Activated T-helper 1 cell treated with anti-CD3 and anti-CD28 coated beads, Interleukin-12 subunit alpha, Interleukin-12 subunit beta, Interleukin-2, Interleukin-4 antibody, amounts not matched to agents 30 ng/mL and 10 ng/mL and 1 ng/mL, durations not matched to agents 14 hours and 24 hours and 36 hours (primary cell): Measurements from ENCODE around the gene PPOX. TPM values are rescaled to one million over a fixed set of nuclear protein-coding genes. Genes with fewer than 3 reads are reported as not detected.

Experiments
- DNase-seq: peaks from one replicate; pipeline ENCODE4 v3.0.0; 2021; ENCODE audit warnings: low spot score
- H3K27ac Mint-ChIP-seq: one replicate; pipeline ENCODE4 v1.8.0; 2021; ENCODE audit warnings: mild to moderate bottlenecking, mixed read lengths
- H3K27me3 Mint-ChIP-seq: one replicate; pipeline ENCODE4 v1.8.0; 2022; ENCODE audit warnings: mild to moderate bottlenecking, moderate library complexity, mixed read lengths; ENCODE audit not compliant: insufficient read depth
- H3K36me3 Mint-ChIP-seq: one replicate; pipeline ENCODE4 v1.8.0; 2021; ENCODE audit warnings: low read depth, mixed read lengths
- H3K4me1 Mint-ChIP-seq: one replicate; pipeline ENCODE4 v1.8.0; 2021; ENCODE audit warnings: low read depth, mixed read lengths
- H3K4me3 Mint-ChIP-seq: one replicate; pipeline ENCODE4 v1.8.0; 2021; ENCODE audit warnings: mild to moderate bottlenecking, moderate library complexity, mixed read lengths
- H3K9me3 Mint-ChIP-seq: one replicate; pipeline ENCODE4 v1.8.0; 2021; ENCODE audit warnings: mixed read lengths
- intact Hi-C: fragments of 100-400 bp; cut with micrococcal nuclease; formaldehyde crosslinking; loops from one replicate; pipeline ENCODE4 v1.15.1; 2024
- total RNA-seq: library from RNA; stranded (reverse); gene quantifications from 2 replicates; pipeline ENCODE4 v1.2.3, GENCODE V29; 2022

PPOX gene
- total RNA-seq, 1 donor from 2014 or later = 25.1 TPM

DNA sequence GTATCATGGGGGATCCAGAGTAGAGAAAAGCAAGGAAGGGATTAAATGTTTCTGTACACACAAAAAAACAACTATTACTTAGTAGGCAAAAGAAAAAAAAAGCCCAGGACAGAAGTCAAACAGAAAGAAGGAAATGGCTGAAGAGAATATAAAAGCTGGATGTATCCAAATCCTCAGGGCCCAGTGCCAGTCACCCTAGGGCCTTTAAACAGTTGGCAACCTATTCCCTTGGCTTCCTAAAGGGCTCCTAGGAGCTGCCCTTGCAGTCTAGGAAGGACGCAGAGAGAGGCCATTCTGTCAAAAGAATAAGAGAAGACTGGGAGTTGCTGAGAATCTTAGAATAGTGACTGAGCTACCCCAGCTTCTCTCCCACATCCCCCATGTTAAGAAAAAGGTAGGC is 6.1 kb downstream of the PPOX start:
- Mint-ChIP-seq H3K27me3 (no peaks in the 10 kb centered on the region), H3K4me3 (no peak overlapping the region), H3K27ac (peak overlapping the region; percentile 2), H3K36me3 (peaks cover 39% of the 10 kb centered on the region), H3K9me3 (no peaks in the 10 kb centered on the region), H3K4me1 (peaks cover 46% of the 10 kb centered on the region)
- intact Hi-C loops = no loop called here
- DNase-seq = no peak

DNA sequence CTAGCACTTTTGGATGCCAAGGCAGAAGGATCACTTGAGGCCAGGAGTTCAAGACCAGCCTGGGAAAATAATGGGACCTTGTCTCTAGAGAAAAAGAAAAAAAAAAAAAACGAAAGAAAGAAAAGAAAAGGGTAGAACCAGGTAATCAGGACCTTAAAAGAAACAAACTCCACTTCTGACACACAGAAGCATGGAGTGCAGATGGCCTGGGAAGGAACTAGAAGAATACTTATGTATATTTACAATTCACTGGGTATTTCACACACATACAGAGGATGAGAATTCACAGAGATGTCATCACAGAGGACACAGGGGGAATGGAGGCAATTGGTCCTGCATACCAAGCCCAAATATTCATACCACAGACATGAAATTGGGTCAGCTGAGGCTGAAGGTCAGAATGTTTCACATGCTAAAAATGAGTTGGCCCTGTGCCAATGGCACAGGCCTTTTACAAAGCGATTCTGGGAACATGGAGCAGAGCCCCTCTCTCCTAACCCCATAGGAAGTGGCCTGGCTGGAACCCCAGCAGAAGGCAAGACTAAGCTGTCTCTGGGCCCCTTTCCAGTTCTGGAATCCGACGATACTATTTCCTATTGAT is 6.7 kb downstream of the PPOX start:
- no peak for DNase-seq
- H3K27ac Mint-ChIP-seq = peak overlapping the region; percentile 2
- peaks cover 49% of the 10 kb centered on the region for H3K4me1 Mint-ChIP-seq

DNA sequence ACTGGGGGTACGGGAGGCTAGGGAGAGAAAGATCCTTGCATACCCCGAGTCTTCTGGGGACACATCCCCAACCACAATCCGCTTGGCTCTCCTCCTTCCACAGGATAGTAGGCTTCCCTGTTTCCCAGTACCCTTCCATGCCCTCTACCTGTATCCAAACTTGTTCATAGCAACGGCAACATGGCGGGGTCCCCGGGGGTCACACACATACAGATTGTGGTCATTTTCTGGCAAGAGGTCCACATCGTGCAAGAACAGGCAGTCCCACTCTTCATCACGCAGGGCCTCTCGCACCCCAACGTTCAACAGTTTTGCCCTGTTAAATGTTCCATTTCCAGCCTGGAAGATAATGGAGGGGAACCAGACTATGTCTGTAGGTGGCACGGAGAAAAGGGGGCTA is 7.5 kb downstream of the PPOX start:
- Mint-ChIP-seq H3K27ac (no peak overlapping the region), H3K27me3 (no peaks in the 10 kb centered on the region), H3K36me3 (peaks cover 37% of the 10 kb centered on the region), H3K9me3 (no peaks in the 10 kb centered on the region), H3K4me1 (peaks cover 48% of the 10 kb centered on the region), H3K4me3 (no peak overlapping the region)
- intact Hi-C loops = no loop called here
- no peak for DNase-seq

More for the DNA sequence above, 6.7 kb downstream of the PPOX start:
- Mint-ChIP-seq H3K9me3 (no peaks in the 10 kb centered on the region), H3K36me3 (peaks cover 39% of the 10 kb centered on the region), H3K27me3 (no peaks in the 10 kb centered on the region), H3K4me3 (no peak overlapping the region)
- intact Hi-C loops = no loop called here

- Mint-ChIP-seq H3K27ac (peak overlapping the region; percentile 52), H3K4me3 (peak overlapping the region; percentile 5), H3K36me3 (peaks cover 37% of the 10 kb centered on the region), H3K9me3 (no peaks in the 10 kb centered on the region), H3K4me1 (peaks cover 50% of the 10 kb centered on the region), H3K27me3 (no peaks in the 10 kb centered on the region)
- DNase-seq = no peak
- intact Hi-C loops = no loop called here
Observed at GRCh38 chr1:161174911-161175310, 8.7 kb downstream of the PPOX start.

DNA sequence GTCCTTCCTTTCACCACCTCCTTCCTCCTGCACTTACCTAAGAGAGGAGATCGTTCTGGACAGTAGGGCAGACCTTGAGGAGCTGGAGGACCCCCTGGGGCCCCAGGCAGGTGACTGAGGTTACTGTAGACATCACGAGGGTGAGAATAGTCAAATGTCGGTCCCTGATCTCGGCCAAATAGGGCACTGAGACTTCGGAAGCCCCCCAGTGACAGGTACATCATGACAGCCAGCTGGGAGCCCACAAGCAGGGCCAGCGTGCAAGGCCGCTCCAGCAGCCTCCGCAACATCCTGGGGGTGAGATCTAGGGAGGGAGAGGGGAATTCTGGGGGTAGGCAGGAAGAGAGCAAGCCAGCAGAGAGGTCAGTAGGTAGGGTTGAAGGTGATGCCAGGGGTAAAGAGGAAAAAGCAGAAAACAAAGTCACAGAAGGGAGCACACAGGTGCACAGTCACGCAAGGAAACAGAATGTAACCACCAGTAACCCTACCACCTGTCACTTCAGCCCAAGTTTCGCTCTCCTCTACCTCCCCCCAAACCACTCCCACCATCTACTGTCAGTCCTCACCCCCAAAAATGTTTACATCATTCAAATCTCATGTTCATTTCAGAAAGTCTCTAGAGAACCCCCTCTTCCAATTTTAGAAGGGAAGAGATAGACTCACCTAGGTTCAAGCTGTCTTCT is 9.7 kb downstream of the PPOX start:
- Mint-ChIP-seq H3K4me3 (peak overlapping the region; percentile 98), H3K4me1 (peaks cover 58% of the 10 kb centered on the region), H3K9me3 (no peaks in the 10 kb centered on the region), H3K27ac (peak overlapping the region; percentile 100), H3K36me3 (peaks cover 35% of the 10 kb centered on the region), H3K27me3 (no peaks in the 10 kb centered on the region)
- no peak for DNase-seq
- intact Hi-C loops = loop anchor here (2.0 kb wide), 1 partner anchor 15 kb away; no protein-coding TSS in a partner anchor

DNA sequence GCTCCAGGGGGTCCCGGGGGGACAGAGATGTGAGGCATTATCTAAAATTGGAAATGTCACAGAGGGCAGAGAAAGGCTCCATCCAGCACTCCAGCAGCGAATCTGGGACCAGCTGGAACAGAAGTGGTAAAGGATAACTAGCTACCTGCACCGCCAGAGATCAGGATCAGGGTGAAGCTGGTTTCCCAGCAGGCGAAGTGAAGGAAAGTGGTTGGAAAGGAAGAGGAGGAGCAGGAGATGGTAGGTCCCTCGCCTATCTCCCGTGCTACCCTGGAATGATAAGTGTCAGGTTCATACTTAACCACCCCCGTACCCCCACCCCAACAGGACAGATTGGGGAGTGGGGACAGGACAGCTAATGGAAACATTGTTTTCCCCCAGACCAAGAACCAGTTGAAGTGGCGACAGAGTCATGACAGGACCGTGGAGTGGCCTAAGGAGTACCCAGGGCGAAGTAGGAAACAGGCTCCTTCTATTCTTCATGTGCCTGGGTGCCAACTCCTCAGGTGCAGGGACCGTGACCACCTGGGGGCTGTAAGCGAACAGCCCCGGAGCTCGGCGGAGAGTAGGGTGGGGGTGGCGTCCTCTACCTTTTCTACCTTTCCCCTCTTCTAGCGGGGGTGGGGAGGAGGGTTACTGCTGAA is 10.4 kb downstream of the PPOX start:
- Mint-ChIP-seq H3K36me3 (peaks cover 31% of the 10 kb centered on the region), H3K4me1 (peaks cover 60% of the 10 kb centered on the region), H3K4me3 (peak overlapping the region; percentile 98), H3K9me3 (no peaks in the 10 kb centered on the region), H3K27ac (peak overlapping the region; percentile 100), H3K27me3 (no peaks in the 10 kb centered on the region)
- DNase-seq = no peak
- intact Hi-C loops = loop anchor here (1.0 to 2.0 kb wide), 5 partner anchors 9 to 44 kb away; partner anchors contain the start of genes DEDD and PPOX

DNA sequence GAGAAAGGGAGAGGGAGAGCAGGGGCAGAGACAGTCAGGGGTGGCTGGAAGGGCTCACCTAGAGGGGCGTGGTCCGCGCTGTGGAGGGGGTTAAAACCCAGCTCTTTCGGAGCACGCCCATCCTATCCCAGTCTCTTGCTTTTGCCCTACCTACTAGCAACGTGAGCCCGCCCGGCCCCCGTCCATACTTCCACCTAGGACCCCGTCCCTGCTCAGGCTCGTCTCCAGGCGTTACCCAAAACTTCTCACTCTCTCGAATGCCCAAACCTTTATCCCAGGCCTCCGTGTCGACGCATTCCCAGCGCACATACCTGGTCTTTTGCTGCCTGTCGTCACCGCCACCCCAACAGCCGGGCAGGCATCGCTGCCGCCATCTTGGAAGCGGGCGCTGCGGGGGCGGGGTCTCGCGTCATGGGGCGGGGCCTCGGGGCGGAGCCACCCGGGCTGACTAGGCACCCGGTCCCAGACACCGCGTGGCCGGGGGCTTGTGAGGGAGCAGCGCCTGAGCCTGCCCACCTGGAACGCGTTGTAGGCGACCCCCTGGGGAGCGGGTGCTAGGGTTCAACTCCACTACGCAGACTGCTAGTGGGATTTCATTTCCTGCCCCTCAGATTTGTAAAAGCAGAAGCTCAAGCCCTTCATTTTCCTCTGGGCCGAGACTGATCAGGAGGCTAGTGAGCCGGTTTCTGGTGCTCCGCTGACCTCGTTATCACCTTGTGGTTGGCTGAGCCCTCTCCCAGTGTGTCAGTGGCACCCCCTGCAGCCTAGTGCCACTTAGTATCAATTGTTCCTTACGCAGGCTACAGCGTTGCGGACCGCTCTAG is 11.1 kb downstream of the PPOX start, which contains the start of gene B4GALT3:
Gene B4GALT3 (minus strand): TSS at position 396 of the 824 bp plus-strand sequence. CDS start 1,447 bp downstream, outside the sequence.
- peaks cover 27% of the 10 kb centered on the region for H3K36me3 Mint-ChIP-seq
- intact Hi-C loops = loop anchor here (1.0 to 2.0 kb wide), 5 partner anchors 8 to 45 kb away; partner anchors contain the start of genes DEDD and PPOX
- H3K27me3 Mint-ChIP-seq = no peaks in the 10 kb centered on the region
- peak within 1 kb of the TSS; percentile 98 for H3K4me3 Mint-ChIP-seq
- H3K4me1 Mint-ChIP-seq = peaks cover 67% of the 10 kb centered on the region
- no peaks in the 10 kb centered on the region for H3K9me3 Mint-ChIP-seq
- peak; percentile 91 for DNase-seq
- H3K27ac Mint-ChIP-seq = peak within 1 kb of the TSS; percentile 100

DNA sequence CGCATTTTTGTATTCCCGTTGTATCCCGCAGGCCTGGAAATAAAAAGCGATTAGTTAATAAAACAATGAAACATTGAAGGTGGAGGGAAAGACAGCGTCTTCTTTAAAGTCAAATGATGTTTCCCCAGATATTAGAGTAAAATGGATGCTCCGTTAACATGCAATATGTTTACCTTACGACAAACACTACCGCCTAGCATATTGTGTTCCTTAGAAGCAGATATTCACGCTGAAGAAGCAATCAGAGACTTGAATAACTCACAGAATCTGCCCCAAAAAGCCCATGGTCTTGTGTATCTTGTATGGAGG is 11.7 kb downstream of the PPOX start:
- H3K27ac Mint-ChIP-seq = peak overlapping the region; percentile 100
- no peaks in the 10 kb centered on the region for H3K27me3 Mint-ChIP-seq
- H3K4me3 Mint-ChIP-seq = peak overlapping the region; percentile 98
- DNase-seq = no peak
- peaks cover 73% of the 10 kb centered on the region for H3K4me1 Mint-ChIP-seq
- H3K9me3 Mint-ChIP-seq = no peaks in the 10 kb centered on the region
- peaks cover 22% of the 10 kb centered on the region for H3K36me3 Mint-ChIP-seq
- intact Hi-C loops = loop anchor here (1.0 to 2.0 kb wide), 5 partner anchors 7 to 46 kb away; partner anchors contain the start of genes DEDD and PPOX

GRCh38 chr1:161179698-161180097 is 13.5 kb downstream of the PPOX start:
- no peak overlapping the region for H3K4me3 Mint-ChIP-seq

GRCh38 chr1:161180639-161181038 is 14.4 kb downstream of the PPOX start:
- peaks cover 75% of the 10 kb centered on the region for H3K4me1 Mint-ChIP-seq
- no peak for DNase-seq
- H3K9me3 Mint-ChIP-seq = no peaks in the 10 kb centered on the region
- no peaks in the 10 kb centered on the region for H3K27me3 Mint-ChIP-seq
- peaks cover 6% of the 10 kb centered on the region for H3K36me3 Mint-ChIP-seq
- H3K4me3 Mint-ChIP-seq = peak overlapping the region; percentile 37
- peak overlapping the region; percentile 71 for H3K27ac Mint-ChIP-seq
- intact Hi-C loops = loop anchor here (5.0 kb wide), 1 partner anchor 207 kb away; no protein-coding TSS in a partner anchor

More at GRCh38 chr1:161179698-161180097, 13.5 kb downstream of the PPOX start:
- H3K9me3 Mint-ChIP-seq = no peaks in the 10 kb centered on the region
- no peak overlapping the region for H3K27ac Mint-ChIP-seq
- H3K27me3 Mint-ChIP-seq = no peaks in the 10 kb centered on the region
- intact Hi-C loops = loop anchor here (5.0 kb wide), 1 partner anchor 208 kb away; no protein-coding TSS in a partner anchor
- H3K4me1 Mint-ChIP-seq = peaks cover 78% of the 10 kb centered on the region
- no peak for DNase-seq
- H3K36me3 Mint-ChIP-seq = peaks cover 7% of the 10 kb centered on the region

DNA sequence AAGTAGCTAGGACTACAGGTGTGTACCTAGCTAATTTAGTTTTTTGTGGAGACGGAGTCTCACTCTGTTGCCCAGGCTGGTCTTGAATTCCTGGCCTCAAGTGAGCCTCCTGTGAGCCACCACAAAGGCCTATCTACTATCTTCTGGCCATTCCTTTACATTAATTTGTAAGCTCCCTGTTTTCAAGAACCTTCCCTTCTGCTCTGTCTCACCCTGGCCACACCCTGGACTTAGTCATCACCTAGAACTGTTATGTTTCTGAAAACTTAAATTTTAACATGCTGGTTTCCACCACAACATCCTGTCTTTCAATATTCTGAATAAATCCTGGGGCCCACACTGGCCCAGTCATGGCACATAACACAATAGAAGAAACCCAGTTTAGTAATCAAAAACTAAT is 16.0 kb downstream of the PPOX start:
- intact Hi-C loops = loop anchor here (1.0 to 5.0 kb wide), 5 partner anchors 15 to 205 kb away; partner anchors contain the start of genes PPOX and UFC1
- no peaks in the 10 kb centered on the region for H3K9me3 Mint-ChIP-seq
- H3K4me3 Mint-ChIP-seq = peak overlapping the region; percentile 66
- H3K36me3 Mint-ChIP-seq = peaks cover 8% of the 10 kb centered on the region
- H3K4me1 Mint-ChIP-seq = peaks cover 78% of the 10 kb centered on the region
- peak; percentile 55 for DNase-seq
- H3K27ac Mint-ChIP-seq = peak overlapping the region; percentile 92
- H3K27me3 Mint-ChIP-seq = no peaks in the 10 kb centered on the region

DNA sequence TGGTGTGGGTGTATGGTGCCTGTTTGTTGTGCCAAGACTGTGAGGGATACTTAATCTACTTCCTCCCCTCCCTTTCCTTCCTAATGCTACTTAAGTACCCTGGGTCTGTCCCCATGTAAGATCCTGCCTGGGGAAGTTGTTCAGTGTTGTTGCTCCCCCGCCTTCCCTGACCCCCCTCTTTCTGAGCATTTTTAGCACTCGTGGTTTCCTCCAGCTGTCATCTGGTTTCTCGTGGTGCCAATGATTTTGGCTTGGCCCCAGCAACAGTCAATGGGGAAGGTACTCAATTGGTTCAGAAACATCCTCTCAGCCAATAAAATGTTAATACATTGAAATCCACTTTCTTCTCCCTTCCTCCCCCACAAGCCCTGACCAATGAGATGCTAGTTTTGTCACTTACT is 19.1 kb downstream of the PPOX start:
- Mint-ChIP-seq H3K9me3 (no peaks in the 10 kb centered on the region), H3K27ac (peak overlapping the region; percentile 95), H3K36me3 (peaks cover 8% of the 10 kb centered on the region), H3K4me3 (peak overlapping the region; percentile 53), H3K27me3 (no peaks in the 10 kb centered on the region), H3K4me1 (peaks cover 81% of the 10 kb centered on the region)
- DNase-seq = peak; percentile 74
- intact Hi-C loops = loop anchor here (1.0 kb wide), 2 partner anchors 8 to 17 kb away; partner anchors contain the start of genes B4GALT3 and NDUFS2
